Liver (tissue), 9 donors: ENCODE results near the gene CASQ2. TPM values are rescaled to one million over a fixed set of nuclear protein-coding genes. Genes with fewer than 3 reads are reported as not detected.

ENCODE experiments used
- DNase-seq: peaks from one replicate; pipeline ENCODE4 v3.0.0-alpha.2; 2017; ENCODE audit warnings: low spot score
- H3K27ac ChIP-seq, 2 donors: one replicate each; pipeline ENCODE4 v1.7.0; 2013; ENCODE audit warnings: inconsistent platforms in 2 of 2, low read length in 2 of 2, control low read depth in 1 of 2, low read depth in 1 of 2, mild to moderate bottlenecking in 1 of 2
- H3K27me3 ChIP-seq, 4 donors: one replicate each; pipeline versions ENCODE4 v1.6.1 to v1.7.0; 2013; ENCODE audit warnings: low read length in 3 of 4, inconsistent platforms in 1 of 4, mild to moderate bottlenecking in 1 of 4, moderate library complexity in 1 of 4; ENCODE audit not compliant: control insufficient read depth in 4 of 4, insufficient read depth in 4 of 4
- H3K36me3 ChIP-seq, 4 donors: one replicate each; pipeline versions ENCODE4 v1.6.1 to v1.7.0; 2013; ENCODE audit warnings: low read length in 3 of 4, mild to moderate bottlenecking in 3 of 4, low read depth in 1 of 4, moderate library complexity in 1 of 4; ENCODE audit not compliant: control insufficient read depth in 4 of 4, insufficient read depth in 3 of 4
- H3K4me1 ChIP-seq, 4 donors: one replicate each; pipeline versions ENCODE4 v1.6.1 to v1.7.0; 2013; ENCODE audit warnings: low read length in 3 of 4, mild to moderate bottlenecking in 3 of 4, moderate library complexity in 1 of 4; ENCODE audit not compliant: control insufficient read depth in 4 of 4, insufficient read depth in 4 of 4
- H3K4me3 ChIP-seq, 3 donors: one replicate each; pipeline versions ENCODE4 v1.6.1 to v1.7.0; 2013; ENCODE audit warnings: low read length in 3 of 3, control low read depth in 1 of 3, low read depth in 1 of 3, mild to moderate bottlenecking in 1 of 3
- H3K9ac ChIP-seq, 2 donors: one replicate each; pipeline ENCODE4 v1.7.0; 2013; ENCODE audit warnings: low read length in 2 of 2, mild to moderate bottlenecking in 2 of 2, moderate library complexity in 2 of 2, control low read depth in 1 of 2, low read depth in 1 of 2
- H3K9me3 ChIP-seq, 4 donors: one replicate each; pipeline versions ENCODE4 v1.6.1 to v1.7.0; 2013; ENCODE audit warnings: low read length in 3 of 4; ENCODE audit not compliant: control insufficient read depth in 4 of 4
- EGR1 ChIP-seq, 2 donors: IDR thresholded peaks; 2 replicates each; pipeline ENCODE4 v1.6.1; 2016 to 2018; ENCODE audit warnings: antibody characterized with exemption in 2 of 2, low read depth in 2 of 2
- GABPA ChIP-seq, 2 donors: IDR thresholded peaks in 1 of 2; conservative IDR thresholded peaks in 1 of 2; 2 replicates each; pipeline ENCODE4 v1.6.1; 2016; ENCODE audit warnings: antibody characterized with exemption in 2 of 2, mild to moderate bottlenecking in 1 of 2, moderate library complexity in 1 of 2
- HNF4A ChIP-seq, 2 donors: conservative IDR thresholded peaks; 2 replicates each; pipeline ENCODE4 v1.6.1; 2016; ENCODE audit warnings: antibody characterized with exemption in 2 of 2, mild to moderate bottlenecking in 2 of 2
- JUND ChIP-seq, 2 donors: IDR thresholded peaks; 2 replicates each; pipeline ENCODE4 v1.6.1; 2016; ENCODE audit warnings: antibody characterized with exemption in 2 of 2
- RAD21 ChIP-seq, 2 donors: IDR thresholded peaks; 2 replicates each; pipeline ENCODE4 v1.6.1; 2016; ENCODE audit warnings: antibody characterized with exemption in 2 of 2, mild to moderate bottlenecking in 2 of 2
- RXRA ChIP-seq, 2 donors: IDR thresholded peaks; 2 replicates each; pipeline ENCODE4 v1.6.1; 2017 to 2018; ENCODE audit warnings: antibody characterized with exemption in 2 of 2, mild to moderate bottlenecking in 1 of 2
- YY1 ChIP-seq: IDR thresholded peaks from 2 replicates; pipeline ENCODE4 v1.6.1; 2016; ENCODE audit warnings: antibody characterized with exemption, mild to moderate bottlenecking
- WGBS: extraction: QIAGEN DNeasy Blood & Tissue Kit; methylation state at CpG from one replicate; pipeline ENCODE4 v1.1.7; 2013; 5-methylcytosine and 5-hydroxymethylcytosine counted together
- polyA plus RNA-seq, 2 donors: library from polyadenylated mRNA; stranded (reverse) in 1 of 2; unstranded in 1 of 2; fragments of 200-250 nt in 1 of 2; fragments of >200 nt in 1 of 2; fragmentation: Nextera tagmentation in 1 of 2; extraction: Ambion mirVana in 1 of 2; gene quantifications; one replicate each; pipeline versions ENCODE4 v1.2.1 to v1.2.3, GENCODE V29; 2013 to 2015
- total RNA-seq, 2 donors: library from RNA; depleted of rRNA; stranded (reverse); fragments of >200 nt; gene quantifications; one replicate each; pipeline ENCODE4 v1.2.3, GENCODE V29; 2014
- TF ChIP-seq, protein P1 (sequence below): IDR thresholded peaks from 2 replicates; pipeline ENCODE4 v1.6.1; 2016; ENCODE audit warnings: antibody characterized with exemption, mild to moderate bottlenecking
- TF ChIP-seq, protein P2 (sequence below): fragments of 150-350 bp; IDR thresholded peaks from 2 replicates; pipeline ENCODE4 v1.5.1; 2017; ENCODE audit warnings: improper control_type of control experiment, low read depth, low read length; ENCODE audit not compliant: missing input control
- TF ChIP-seq, protein P3 (sequence below): IDR thresholded peaks from 2 replicates; pipeline ENCODE4 v1.6.1; 2016; ENCODE audit warnings: antibody characterized with exemption
- TF ChIP-seq, protein P4 (sequence below): IDR thresholded peaks from 2 replicates; pipeline ENCODE4 v1.6.1; 2016; ENCODE audit warnings: antibody characterized with exemption
- donor health status: healthy.
- donor health status: healthy.
- donor health status: healthy.
- donor health status: healthy.
- donor health status: healthy.

The CASQ2 gene
- total and polyA plus RNA-seq, 4 donors: 0.33 to 1.1 TPM; not detected in 2

DNA sequence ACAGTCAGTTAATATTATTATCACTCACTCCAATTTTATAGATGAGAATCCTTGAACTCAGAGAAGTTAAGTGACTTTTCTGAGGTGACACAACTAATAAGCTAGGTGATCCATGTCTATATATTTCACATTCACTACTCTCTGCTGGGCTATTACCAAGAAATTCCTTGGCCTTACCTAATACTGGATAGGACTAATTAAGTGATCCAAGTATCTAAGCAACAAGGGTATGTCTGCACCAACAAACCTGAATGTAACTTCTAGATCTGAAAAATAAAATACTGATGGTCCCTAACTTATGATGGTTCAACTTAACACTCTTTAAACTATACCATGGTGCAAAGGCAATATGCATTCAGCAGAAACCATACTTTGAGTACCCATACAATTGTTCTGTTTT lies 14.8 kb upstream of the CASQ2 start:
- Histone ChIP-seq H3K4me1 (no peaks in the 10 kb centered on the region), H3K36me3 (no peaks in the 10 kb centered on the region), H3K9me3 (peaks cover 0 to 1% (median 0%) of the 10 kb centered on the region in 4 donors), H3K27ac (no peak overlapping the region), H3K9ac (no peak overlapping the region), H3K4me3 (no peak overlapping the region), H3K27me3 (peaks cover 0 to 10% (median 0%) of the 10 kb centered on the region in 4 donors)
- no peak for TF ChIP-seq HNF4A (conservative IDR thresholded peaks at IDR 0.05)
- TF ChIP-seq, protein P1, sequence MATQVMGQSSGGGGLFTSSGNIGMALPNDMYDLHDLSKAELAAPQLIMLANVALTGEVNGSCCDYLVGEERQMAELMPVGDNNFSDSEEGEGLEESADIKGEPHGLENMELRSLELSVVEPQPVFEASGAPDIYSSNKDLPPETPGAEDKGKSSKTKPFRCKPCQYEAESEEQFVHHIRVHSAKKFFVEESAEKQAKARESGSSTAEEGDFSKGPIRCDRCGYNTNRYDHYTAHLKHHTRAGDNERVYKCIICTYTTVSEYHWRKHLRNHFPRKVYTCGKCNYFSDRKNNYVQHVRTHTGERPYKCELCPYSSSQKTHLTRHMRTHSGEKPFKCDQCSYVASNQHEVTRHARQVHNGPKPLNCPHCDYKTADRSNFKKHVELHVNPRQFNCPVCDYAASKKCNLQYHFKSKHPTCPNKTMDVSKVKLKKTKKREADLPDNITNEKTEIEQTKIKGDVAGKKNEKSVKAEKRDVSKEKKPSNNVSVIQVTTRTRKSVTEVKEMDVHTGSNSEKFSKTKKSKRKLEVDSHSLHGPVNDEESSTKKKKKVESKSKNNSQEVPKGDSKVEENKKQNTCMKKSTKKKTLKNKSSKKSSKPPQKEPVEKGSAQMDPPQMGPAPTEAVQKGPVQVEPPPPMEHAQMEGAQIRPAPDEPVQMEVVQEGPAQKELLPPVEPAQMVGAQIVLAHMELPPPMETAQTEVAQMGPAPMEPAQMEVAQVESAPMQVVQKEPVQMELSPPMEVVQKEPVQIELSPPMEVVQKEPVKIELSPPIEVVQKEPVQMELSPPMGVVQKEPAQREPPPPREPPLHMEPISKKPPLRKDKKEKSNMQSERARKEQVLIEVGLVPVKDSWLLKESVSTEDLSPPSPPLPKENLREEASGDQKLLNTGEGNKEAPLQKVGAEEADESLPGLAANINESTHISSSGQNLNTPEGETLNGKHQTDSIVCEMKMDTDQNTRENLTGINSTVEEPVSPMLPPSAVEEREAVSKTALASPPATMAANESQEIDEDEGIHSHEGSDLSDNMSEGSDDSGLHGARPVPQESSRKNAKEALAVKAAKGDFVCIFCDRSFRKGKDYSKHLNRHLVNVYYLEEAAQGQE: no peak
- TF ChIP-seq, protein P2, sequence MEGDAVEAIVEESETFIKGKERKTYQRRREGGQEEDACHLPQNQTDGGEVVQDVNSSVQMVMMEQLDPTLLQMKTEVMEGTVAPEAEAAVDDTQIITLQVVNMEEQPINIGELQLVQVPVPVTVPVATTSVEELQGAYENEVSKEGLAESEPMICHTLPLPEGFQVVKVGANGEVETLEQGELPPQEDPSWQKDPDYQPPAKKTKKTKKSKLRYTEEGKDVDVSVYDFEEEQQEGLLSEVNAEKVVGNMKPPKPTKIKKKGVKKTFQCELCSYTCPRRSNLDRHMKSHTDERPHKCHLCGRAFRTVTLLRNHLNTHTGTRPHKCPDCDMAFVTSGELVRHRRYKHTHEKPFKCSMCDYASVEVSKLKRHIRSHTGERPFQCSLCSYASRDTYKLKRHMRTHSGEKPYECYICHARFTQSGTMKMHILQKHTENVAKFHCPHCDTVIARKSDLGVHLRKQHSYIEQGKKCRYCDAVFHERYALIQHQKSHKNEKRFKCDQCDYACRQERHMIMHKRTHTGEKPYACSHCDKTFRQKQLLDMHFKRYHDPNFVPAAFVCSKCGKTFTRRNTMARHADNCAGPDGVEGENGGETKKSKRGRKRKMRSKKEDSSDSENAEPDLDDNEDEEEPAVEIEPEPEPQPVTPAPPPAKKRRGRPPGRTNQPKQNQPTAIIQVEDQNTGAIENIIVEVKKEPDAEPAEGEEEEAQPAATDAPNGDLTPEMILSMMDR: no peak
- TF ChIP-seq, protein P3, sequence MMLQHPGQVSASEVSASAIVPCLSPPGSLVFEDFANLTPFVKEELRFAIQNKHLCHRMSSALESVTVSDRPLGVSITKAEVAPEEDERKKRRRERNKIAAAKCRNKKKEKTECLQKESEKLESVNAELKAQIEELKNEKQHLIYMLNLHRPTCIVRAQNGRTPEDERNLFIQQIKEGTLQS: no peak
- TF ChIP-seq RXRA (IDR thresholded peaks at IDR 0.05): no peak
- TF ChIP-seq EGR1 (IDR thresholded peaks at IDR 0.05; ENCODE audit: low read depth in 2 of 2): no peak
- no peak for TF ChIP-seq JUND (IDR thresholded peaks at IDR 0.05)
- TF ChIP-seq GABPA (IDR thresholded peaks at IDR 0.05 in 1 of 2, conservative IDR thresholded peaks at IDR 0.05 in 1 of 2): no peak
- TF ChIP-seq RAD21 (IDR thresholded peaks at IDR 0.05): no peak
- no peak for DNase-seq

DNA sequence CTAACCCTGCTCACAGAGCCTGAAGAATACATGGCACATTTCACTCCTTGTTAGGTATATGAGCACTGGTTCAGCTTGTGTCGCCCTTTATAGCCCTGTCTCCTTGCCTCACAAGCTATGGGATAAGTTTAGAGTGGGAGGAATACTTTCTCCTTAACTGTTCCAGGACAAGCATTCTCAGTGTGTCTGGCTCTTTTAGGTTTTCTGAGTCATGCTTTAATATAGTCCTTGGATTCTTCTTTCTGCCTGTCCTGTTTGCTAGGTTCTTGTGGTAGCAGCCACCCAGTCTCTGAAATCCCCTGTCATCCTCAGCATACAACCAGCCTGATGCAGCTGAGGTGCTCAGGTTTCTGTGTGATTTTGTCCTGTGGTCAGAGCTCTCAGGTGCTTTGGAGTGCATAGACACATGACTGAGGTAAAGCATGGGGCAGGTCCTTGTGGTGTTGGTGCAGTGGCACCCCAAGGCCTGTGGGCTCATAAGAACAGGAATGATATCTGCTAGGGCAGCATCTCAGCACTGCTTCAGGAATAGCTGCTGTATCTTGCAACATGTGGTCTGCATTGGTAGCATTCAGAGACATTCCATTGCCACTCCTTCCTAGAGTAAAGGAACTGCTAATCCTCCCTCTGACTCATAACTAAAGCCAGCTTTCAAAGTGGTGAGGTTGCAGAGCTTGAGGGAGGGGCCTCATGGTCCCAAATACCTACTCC lies 14.2 kb upstream of the CASQ2 start:
- H3K27me3 ChIP-seq: peaks cover 0 to 12% (median 0%) of the 10 kb centered on the region in 4 donors
- no peak overlapping the region for H3K27ac ChIP-seq
- TF ChIP-seq RXRA (IDR thresholded peaks at IDR 0.05) (no peak), GABPA (IDR thresholded peaks at IDR 0.05 in 1 of 2, conservative IDR thresholded peaks at IDR 0.05 in 1 of 2) (no peak), YY1 (no peak)
- TF ChIP-seq, protein P4, sequence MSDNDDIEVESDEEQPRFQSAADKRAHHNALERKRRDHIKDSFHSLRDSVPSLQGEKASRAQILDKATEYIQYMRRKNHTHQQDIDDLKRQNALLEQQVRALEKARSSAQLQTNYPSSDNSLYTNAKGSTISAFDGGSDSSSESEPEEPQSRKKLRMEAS: no peak
- no peaks in the 10 kb centered on the region for H3K9me3 ChIP-seq
- no peak overlapping the region for H3K9ac ChIP-seq
- H3K4me3 ChIP-seq: no peak overlapping the region
- 70% methylated on average over 1 of the region's 1 CpG for WGBS
- H3K4me1 ChIP-seq: no peaks in the 10 kb centered on the region
- no peaks in the 10 kb centered on the region for H3K36me3 ChIP-seq
- no peak for DNase-seq
